ENCODE measurements around the gene CAMKK2. TPM values are rescaled to one million over a fixed set of nuclear protein-coding genes. Genes with fewer than 3 reads are reported as not detected.
A peak's percentile ranks its signal among the peaks of the same experiment; 100 is the strongest.
"Not testable (repeated sequence)": the region's sequence is repeated elsewhere in the genome, so short reads cannot be mapped to it uniquely, and the experiment has no call there.

The CAMKK2 gene
- total and polyA plus RNA-seq, 8 donors, result 36.4 to 47.8 (median 44.4) TPM

DNA sequence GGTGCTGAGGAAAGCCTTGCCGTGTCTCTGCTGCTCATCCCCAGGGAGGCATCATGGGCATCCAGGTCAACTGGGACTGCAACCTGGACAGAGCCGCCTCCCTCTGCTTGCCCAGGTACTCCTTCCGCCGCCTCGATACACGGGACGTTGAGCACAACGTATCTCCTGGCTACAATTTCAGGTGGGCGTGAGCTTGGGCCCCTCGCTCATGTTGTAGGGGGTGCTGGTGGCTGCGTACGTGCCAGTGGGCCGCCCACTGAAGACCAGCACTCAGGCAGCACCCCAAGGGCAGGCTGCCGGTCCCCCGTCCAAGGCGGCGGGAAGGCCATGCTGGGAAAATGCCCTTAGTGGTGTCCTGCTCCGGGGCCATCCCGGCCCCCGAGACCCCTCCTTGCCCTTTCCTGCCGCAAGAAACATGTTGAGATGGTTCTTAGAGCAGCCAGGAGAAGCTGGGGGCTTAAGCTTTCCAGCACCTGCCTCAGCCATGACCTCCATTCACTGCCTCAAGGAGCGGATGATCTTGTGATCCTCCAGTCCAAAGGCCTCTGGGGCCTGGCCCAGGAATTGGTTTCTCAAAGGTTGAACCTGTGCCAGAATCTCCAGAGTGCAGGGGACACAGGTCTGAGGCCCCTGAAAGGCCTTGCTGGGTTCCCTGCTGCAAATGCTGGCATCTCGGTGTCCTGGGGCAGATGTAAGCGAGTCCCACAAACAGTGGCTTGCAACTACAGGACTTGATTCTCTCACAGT, 67.4 kb downstream of the CAMKK2 start:
- H3K4me1 ChIP-seq, result peaks cover 0 to 11% of the 10 kb centered on the region in 2 donors
- no peak for ATAC-seq
- no peaks in the 10 kb centered on the region for H3K27me3 ChIP-seq
- H3K9me3 ChIP-seq, result no peaks in the 10 kb centered on the region
- peak in 1 of 4 donors; percentile 56 for DNase-seq
- TF ChIP-seq, protein P1, sequence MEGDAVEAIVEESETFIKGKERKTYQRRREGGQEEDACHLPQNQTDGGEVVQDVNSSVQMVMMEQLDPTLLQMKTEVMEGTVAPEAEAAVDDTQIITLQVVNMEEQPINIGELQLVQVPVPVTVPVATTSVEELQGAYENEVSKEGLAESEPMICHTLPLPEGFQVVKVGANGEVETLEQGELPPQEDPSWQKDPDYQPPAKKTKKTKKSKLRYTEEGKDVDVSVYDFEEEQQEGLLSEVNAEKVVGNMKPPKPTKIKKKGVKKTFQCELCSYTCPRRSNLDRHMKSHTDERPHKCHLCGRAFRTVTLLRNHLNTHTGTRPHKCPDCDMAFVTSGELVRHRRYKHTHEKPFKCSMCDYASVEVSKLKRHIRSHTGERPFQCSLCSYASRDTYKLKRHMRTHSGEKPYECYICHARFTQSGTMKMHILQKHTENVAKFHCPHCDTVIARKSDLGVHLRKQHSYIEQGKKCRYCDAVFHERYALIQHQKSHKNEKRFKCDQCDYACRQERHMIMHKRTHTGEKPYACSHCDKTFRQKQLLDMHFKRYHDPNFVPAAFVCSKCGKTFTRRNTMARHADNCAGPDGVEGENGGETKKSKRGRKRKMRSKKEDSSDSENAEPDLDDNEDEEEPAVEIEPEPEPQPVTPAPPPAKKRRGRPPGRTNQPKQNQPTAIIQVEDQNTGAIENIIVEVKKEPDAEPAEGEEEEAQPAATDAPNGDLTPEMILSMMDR (IDR thresholded peaks at IDR 0.05), result no peak
- H3K36me3 ChIP-seq, result peaks cover 0 to 78% of the 10 kb centered on the region in 2 donors
- intact Hi-C loops (cut with DNase I), result no loop called here
- no peak overlapping the region for H3K4me3 ChIP-seq
- H3K27ac ChIP-seq, result no peak overlapping the region

GRCh38 chr12:121227294-121227693, 69.2 kb downstream of the CAMKK2 start:
- DNase-seq (peak in 3 of 4 donors; percentile 76 to 85 (median 81)), ATAC-seq (peak; percentile 89)
- Histone ChIP-seq H3K36me3 (peaks cover 0 to 78% of the 10 kb centered on the region in 2 donors), H3K27ac (peak overlapping the region; percentile 61 to 75), H3K9me3 (no peaks in the 10 kb centered on the region), H3K27me3 (no peaks in the 10 kb centered on the region), H3K4me3 (no peak overlapping the region), H3K4me1 (peaks cover 0 to 11% of the 10 kb centered on the region in 2 donors)
- TF ChIP-seq, protein P1 (IDR thresholded peaks at IDR 0.05), result no peak
- intact Hi-C loops (cut with DNase I), result no loop called here

DNA sequence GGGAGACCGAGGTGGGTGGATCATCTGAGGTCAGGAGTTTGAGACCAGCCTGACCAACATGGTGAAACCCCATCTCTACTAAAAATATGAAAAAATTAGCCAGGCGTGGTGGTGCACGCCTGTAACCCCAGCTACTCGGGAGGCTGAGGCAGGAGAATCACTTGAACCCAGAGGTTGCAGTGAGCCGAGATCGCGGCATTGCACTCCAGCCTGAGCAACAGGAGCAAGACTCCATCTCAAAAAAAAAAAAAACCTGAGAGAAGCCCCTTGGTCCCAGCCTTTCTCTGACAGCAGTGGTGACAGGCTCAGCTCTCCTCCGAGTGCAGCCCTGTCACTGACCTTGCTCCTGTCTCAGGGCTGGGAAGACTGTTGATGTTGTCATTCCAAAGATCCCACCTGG, 69.6 kb downstream of the CAMKK2 start:
- ATAC-seq; intact Hi-C loops (cut with DNase I); H3K27me3 ChIP-seq; H3K4me3 ChIP-seq; H3K9me3 ChIP-seq: not testable (repeated sequence)
- peak in 1 of 4 donors; percentile 28 for DNase-seq
- Histone ChIP-seq H3K4me1 (peaks cover 0 to 11% of the 10 kb centered on the region in 2 donors), H3K27ac (peak overlapping the region; percentile 61 to 75), H3K36me3 (peaks cover 0 to 78% of the 10 kb centered on the region in 2 donors)

DNA sequence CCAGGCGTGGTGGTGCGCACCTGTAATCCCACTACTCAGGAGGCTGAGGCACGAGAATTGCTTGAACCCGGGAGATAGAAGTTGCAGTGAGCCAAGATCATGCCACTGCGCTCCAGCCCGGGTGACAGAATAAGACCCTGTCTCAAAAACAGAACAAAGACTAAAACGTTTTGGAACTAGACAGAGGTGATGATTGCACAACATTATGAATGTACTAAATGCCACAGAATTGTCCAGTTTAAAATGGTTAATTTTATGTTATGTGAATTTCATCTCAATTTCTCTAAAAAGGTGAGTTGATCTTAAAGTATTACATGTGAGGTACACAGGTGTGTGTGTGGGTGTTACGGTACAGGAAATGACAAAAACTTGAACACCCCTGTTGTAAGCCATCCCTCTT, 70.1 kb downstream of the CAMKK2 start:
- no peak overlapping the region for H3K4me3 ChIP-seq
- no peaks in the 10 kb centered on the region for H3K9me3 ChIP-seq
- no peaks in the 10 kb centered on the region for H3K27me3 ChIP-seq
- intact Hi-C loops (cut with DNase I), result no loop called here
- DNase-seq, result no peak
- H3K27ac ChIP-seq, result peak overlapping the region in 1 of 2 donors; percentile 75
- H3K36me3 ChIP-seq, result peaks cover 0 to 78% of the 10 kb centered on the region in 2 donors
- ATAC-seq, result no peak
- H3K4me1 ChIP-seq, result peaks cover 0 to 11% of the 10 kb centered on the region in 2 donors
- TF ChIP-seq, protein P1 (IDR thresholded peaks at IDR 0.05), result no peak

DNA sequence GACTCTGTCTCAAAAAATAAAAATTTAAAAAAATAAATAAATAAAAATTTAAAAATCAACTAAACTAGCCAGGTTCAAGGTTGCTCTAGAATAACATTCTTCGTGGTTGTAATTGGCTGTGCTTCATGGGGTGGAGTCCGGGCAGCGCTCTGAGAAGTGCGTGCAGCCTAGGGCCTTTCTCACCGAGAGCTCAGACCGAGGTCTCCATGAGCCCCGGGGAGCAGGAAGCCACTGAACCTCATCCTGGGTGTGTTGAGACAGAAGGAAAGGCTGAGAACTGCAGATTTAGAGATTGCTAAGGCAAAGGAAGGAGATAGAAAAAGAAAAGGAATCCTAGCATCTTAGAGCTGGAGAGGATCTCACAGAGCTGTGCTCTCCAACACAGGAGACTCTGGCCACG, 71.9 kb downstream of the CAMKK2 start:
- Histone ChIP-seq H3K36me3 (peaks cover 0 to 79% of the 10 kb centered on the region in 2 donors), H3K27ac (no peak overlapping the region)

More for the DNA sequence above, 71.9 kb downstream of the CAMKK2 start:
- ATAC-seq, result no peak
- Histone ChIP-seq H3K4me1 (no peaks in the 10 kb centered on the region), H3K4me3 (no peak overlapping the region), H3K9me3 (no peaks in the 10 kb centered on the region), H3K27me3 (no peaks in the 10 kb centered on the region)
- peak in 1 of 4 donors; percentile 24 for DNase-seq
- TF ChIP-seq, protein P1 (IDR thresholded peaks at IDR 0.05), result no peak
- intact Hi-C loops (cut with DNase I), result no loop called here

Measured in left lung (tissue), 10 donors.